NB4 (cell line): ENCODE results near the gene ZNF316.

Experiments used
- DNase-seq: peaks from one replicate; pipeline ENCODE4 v3.0.0; 2010; ENCODE audit warnings: low read depth
- H3K4me3 ChIP-seq: one replicate; pipeline ENCODE4 v1.5.1; 2011; ENCODE audit warnings: mild to moderate bottlenecking, low read depth, low read length, moderate library complexity
- CTCF ChIP-seq: IDR thresholded peaks from one replicate; pipeline ENCODE4 v1.5.1; 2012; ENCODE audit warnings: low read depth, low read length
- MAX ChIP-seq: IDR thresholded peaks from 2 replicates; pipeline ENCODE4 v1.6.1; 2011; ENCODE audit warnings: low read depth, low read length
- MYC ChIP-seq: IDR thresholded peaks from 2 replicates; pipeline ENCODE4 v1.6.1; 2011; ENCODE audit warnings: low read depth, low read length
- POLR2A ChIP-seq: IDR thresholded peaks from 2 replicates; pipeline ENCODE4 v1.6.1; 2011; ENCODE audit warnings: mild to moderate bottlenecking; ENCODE audit not compliant: insufficient read length; ENCODE audit errors: extremely low read depth

Gene ZNF316

GRCh38 chr7:6600093-6600492, 37.0 kb upstream of the ZNF316 start:
- H3K4me3 ChIP-seq: no peak overlapping the region
- TF ChIP-seq MAX (no peak), CTCF (no peak), MYC (no peak), POLR2A (no peak)
- no peak for DNase-seq

- no peak for TF ChIP-seq POLR2A
- no peak for TF ChIP-seq MAX
- no peak for TF ChIP-seq CTCF
- no peak for TF ChIP-seq MYC
- H3K4me3 ChIP-seq: no peak overlapping the region
- DNase-seq: no peak
Measured at GRCh38 chr7:6604458-6604857, 32.7 kb upstream of the ZNF316 start.

- no peak for DNase-seq
- H3K4me3 ChIP-seq: no peak overlapping the region
- TF ChIP-seq CTCF (no peak), MAX (no peak), MYC (no peak), POLR2A (no peak)
Measured at GRCh38 chr7:6606866-6607583, 30.1 kb upstream of the ZNF316 start.

GRCh38 chr7:6607651-6608051, 29.5 kb upstream of the ZNF316 start:
- DNase-seq: no peak
- TF ChIP-seq CTCF: no peak
- no peak for TF ChIP-seq POLR2A
- TF ChIP-seq MYC: no peak
- TF ChIP-seq MAX: no peak
- no peak overlapping the region for H3K4me3 ChIP-seq

- no peak for TF ChIP-seq POLR2A
- no peak for TF ChIP-seq CTCF
- no peak for TF ChIP-seq MAX
- TF ChIP-seq MYC: no peak
- no peak overlapping the region for H3K4me3 ChIP-seq
- no peak for DNase-seq
Measured at GRCh38 chr7:6608081-6608480, 29.0 kb upstream of the ZNF316 start.
